Stimulated activated CD8-positive, alpha-beta memory T cell treated with anti-CD3 and anti-CD28 coated beads, Interleukin-4, amount 100 ng/mL, for 4 hours (primary cell): ENCODE data around the gene MVB12B.

ENCODE experiments used
- DNase-seq, 2 donors: peaks; one replicate each; pipeline ENCODE4 v3.0.0-alpha.2; 2020; ENCODE audit warnings: low read depth in 2 of 2, low spot score in 1 of 2

MVB12B gene

GRCh38 chr9:126357074-126357473 is 30.4 kb downstream of the MVB12B start:
- no peak for DNase-seq

DNA sequence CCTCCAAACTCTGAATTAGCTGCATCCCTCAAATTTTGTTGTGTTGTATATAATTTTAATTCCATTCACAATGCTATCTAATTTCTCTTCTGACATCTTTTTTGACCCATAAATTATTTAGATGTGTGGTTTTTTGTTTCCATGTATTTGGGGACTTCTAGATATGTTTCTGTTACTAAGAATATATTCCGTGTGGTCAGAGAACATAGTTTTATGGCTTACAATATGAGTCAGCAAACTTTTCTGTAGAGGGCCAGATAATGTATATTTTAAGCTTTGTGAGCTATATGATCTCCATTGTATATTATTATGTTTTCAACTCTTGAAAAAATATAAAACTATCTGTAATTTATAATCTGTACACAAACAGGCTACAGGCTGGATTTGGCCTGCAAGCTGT is 33.4 kb downstream of the MVB12B start:
- no peak for DNase-seq

DNA sequence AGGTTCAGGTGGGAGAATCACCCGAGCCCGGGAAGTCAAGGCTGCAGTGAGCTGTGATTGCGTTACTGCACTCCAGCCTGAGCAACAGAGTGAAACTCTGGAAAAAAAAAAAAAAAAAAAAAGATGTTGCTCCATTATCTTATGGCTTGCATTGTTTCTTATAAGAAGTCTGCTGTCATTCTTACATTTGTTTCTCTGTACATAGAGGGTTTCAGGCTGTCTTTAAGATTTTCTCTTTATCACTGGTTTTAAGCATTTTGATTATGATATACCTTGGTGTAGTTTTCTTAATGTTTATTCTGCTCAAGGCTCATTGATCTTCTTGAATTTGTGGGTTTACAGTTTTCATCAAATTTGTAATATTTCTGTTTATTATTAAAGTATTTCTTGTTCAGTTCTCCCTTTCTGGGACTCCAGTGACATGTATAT is 35.2 kb downstream of the MVB12B start:
- DNase-seq, result no peak

DNA sequence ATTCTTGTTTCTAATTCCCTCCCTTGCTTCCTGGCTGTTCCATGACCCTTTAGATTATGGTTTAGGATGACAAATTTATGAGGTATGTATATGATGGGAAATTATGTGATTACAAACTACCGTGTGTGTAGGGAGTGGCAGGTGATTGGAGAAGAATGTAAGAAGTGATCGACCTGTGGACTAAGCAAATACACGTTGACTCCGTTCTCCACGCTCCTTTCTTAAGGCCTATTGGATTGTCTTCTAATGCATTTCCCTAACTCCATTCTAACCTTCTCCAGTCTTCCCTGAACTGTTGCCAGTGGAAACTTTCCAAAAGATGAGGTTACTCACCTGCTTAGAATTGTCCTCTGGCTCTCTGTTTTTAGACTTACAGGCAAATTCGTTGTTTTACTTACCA is 36.6 kb downstream of the MVB12B start:
- no peak for DNase-seq

- DNase-seq, result no peak
Observed at GRCh38 chr9:126363847-126364671, 37.4 kb downstream of the MVB12B start.

GRCh38 chr9:126365780-126366179 is 39.2 kb downstream of the MVB12B start:
- no peak for DNase-seq

- no peak for DNase-seq
Observed at GRCh38 chr9:126366366-126367011, 39.9 kb downstream of the MVB12B start.

DNA sequence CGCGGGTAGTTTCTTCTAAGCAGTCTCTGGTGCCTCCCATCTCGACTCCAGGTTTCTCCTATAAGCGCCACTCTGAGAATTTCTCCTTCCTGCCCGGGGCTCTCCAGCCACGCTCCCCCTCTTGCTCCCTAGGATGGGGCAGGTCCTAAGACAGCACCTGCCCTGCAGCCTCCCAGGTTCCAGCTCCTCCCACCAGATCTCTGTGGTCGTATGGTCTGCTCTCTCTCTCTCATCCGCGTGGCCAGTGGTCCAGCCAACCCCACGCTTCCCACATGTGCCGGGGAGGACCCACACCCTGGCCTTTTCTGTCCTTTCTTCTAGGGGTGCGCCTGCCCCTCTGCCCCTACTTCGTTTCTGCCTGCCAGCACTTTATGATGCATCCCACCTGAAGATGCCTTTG is 40.5 kb downstream of the MVB12B start:
- no peak for DNase-seq

DNA sequence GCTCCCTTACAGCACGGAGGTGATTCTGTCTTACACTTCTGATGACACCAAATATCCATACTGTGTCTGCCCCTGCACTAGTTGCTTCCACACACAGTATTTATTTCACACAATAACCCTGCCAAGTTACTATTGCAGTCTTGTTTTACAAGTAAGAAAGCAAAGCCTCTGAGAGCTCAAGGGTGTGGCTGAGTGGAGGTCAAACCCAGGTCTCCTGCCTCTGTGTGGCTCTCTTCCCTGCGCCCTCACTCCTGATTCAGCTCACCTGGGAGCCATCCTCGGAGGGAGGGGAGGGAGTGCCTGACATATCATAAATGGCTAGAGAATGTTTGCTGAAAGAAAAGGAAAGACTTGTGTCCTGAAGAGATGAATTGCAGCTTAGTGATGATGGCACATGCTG is 41.0 kb downstream of the MVB12B start:
- no peak for DNase-seq

DNA sequence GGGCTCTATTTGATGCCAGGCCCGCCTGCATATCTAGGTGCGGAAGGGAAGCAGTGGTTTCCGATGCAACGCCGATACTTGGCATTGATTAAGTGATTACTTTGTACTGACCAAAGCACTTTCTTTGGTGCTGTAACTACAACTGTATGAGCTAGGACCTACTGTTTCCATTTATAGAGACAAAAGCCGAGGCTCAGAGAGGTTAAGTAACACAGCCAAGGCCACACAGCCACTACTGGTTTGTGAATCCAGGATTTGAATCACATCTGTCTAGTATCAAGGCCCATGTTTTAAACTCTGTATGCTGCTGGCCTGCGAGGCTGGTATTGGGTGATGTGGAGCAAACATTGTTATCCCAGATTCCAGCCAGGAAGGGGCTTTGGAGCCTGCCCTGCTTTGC is 41.4 kb downstream of the MVB12B start:
- DNase-seq, result no peak

GRCh38 chr9:126371007-126371870 is 44.6 kb downstream of the MVB12B start:
- DNase-seq, result no peak

DNA sequence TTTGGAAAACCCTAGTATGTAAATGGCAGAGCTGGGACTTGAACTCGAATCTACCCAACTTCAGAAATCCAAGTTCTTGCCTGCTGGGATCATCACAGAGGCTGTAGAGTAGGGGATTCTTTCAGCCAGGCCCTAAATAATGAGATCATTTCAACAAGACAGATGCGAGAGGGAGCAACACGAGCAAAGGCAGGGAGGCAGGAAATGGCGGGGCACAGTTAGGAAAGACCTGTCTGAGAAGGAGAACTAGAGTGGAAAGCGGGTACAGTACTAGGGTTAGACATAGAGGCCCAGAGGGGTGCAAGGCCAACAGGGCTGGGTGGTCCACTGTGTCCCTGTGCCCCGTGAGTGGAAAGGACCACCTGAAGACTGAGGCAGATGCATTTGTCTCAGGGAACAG is 46.1 kb downstream of the MVB12B start:
- no peak for DNase-seq

GRCh38 chr9:126373241-126373640 is 46.6 kb downstream of the MVB12B start:
- DNase-seq, result no peak

DNA sequence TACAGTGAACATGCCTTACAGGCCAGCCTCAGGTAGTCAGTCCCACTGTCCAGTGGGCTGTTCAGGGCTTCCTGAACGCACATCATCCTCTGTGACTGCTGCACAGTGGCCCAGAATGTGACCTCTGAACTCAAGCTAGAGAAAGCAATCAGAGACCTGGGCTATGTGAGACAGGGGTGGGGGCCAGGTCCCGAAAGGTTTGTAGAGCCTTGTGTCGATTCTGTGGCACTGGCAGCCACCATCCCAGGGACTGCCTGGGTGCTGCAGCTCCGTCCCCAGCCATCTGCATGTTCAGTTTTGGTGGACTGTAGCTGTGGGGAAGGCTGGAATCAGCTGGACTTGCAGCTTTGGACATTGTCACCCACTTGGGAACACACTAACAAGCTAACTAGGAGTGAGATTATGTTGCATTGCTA is 47.7 kb downstream of the MVB12B start:
- DNase-seq, result no peak

DNA sequence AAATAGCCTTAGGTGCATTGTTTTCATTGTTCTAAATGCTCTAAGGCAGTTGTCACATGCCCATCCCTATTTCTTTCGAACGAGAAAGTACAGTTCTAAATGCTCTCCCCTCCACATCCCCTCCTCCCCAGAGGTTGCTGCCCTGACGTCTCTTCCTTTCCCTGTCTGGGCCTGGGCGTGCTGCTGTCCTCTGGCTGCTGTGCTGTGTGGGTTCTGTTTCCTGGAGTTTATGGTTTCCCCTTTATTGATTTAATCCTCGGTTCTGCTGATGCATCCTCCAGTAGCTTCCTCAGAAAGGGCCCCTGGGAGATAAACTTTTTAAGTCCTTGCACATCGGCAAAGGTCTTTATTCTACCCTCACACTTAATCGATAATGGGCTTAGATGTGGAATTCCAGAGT is 48.8 kb downstream of the MVB12B start:
- DNase-seq, result no peak

DNA sequence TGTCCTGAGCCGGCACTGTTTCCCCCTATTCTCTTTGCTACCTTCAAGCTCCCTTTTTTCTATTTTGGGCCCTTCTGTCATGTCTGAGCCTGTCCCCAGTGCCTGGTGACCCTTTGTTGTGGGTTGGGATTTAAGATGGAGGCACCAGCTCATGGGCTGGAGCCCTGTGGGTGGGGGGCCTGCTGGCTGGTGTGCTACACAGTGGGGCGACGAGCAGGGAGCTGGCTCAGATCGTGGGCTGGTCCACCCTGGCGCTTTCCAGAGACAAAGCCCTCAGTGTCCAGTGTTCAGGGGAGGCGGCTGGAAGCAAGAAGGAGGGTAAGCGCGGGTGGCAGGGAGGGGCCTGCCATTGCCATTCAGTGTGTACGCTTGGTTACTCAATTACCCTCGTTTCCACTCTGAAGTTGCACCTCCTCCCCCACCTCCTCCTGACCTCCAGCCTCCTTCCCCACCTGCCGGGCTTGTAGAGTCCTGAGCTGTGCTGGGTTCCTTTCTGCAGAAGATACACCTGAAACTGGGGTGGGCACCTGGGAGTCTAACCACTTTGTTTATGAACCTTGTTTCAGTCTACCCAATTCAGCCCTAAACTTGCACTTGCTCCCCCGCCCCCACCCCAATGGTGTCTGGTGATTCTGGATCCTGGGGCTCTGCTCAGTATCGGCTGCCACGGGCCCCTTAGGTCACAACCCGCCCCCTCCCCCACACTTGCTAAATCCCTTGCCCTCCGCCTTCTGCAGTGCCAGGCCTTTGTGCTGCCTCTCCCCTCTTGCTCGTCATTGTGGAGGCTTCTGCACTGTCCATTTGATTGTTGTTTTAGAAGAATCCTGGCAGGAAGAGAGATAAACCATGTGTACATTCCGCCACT is 49.9 kb downstream of the MVB12B start:
- DNase-seq, result no peak

DNA sequence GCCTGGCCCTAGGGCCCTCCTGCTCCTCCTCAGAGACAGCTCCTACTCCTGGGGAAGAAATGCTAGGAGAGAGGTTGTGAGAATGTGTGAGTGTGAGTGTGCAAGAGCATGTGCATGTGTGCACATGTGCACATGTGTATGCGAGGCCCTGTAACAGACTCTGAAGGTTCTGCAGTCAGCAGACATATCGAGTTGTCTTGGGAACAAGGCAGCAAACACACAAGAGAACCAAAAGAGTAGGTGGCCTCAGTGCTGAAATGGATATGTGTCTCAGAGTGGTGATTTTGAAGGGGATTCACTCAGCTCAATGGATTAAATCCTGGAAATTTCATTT is 50.5 kb downstream of the MVB12B start:
- no peak for DNase-seq

DNA sequence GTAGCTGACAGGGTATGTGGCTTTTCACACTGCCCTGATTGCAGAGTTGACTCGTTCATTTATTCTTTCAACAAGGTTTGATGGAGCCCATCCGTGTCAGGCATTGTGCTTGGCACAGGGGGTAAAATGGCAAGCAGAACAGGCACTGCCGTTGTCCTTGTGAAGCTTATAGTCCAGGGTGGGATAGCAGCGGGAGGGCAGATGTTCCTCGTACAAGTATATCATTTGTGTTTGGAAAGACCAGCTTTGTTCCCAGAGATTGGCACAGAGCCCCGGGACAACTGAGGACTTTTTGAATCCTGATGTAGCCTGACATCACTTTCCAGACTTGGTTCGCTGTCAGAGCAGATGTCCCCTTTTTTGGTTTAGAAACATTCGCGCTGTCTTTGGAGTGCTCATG is 50.9 kb downstream of the MVB12B start:
- DNase-seq, result no peak

GRCh38 chr9:126378761-126379160 is 52.1 kb downstream of the MVB12B start:
- no peak for DNase-seq

DNA sequence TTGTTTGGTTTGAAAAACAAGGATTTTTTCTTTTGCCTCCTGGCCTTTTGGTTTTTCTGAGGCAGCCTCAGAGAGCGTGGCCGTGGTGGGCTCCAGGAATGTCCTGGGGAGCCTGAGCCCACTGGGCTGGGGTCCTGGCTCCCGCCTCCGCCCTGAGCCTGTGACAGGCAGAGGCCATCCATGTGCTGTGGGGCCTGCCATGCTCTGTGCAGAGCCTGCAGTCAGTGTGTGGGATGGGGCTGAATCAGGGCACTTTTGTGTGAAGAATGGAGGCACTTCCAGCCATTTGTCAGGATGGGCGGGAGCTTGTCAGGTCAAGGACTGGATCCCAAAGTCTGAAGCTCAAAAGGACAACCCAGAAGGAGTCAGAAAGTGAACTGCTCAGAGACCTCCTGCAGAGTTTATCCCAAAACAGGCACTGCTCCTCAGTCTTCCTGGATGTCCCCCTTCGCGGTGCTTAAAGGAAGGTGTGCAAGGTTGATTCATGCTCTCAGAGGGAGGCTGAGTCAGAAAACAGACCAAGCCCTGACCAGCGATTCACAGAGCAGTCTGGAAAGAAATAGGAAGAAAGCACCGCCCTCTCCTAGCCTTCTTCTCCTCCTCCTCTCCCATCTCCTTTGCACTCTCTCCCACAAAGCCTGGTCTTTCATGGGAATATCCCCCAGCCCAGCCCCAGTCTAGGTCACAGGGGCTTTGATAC is 53.2 kb downstream of the MVB12B start:
- DNase-seq, result no peak
